ENCODE data around the gene LONP1. TPM values are rescaled to one million over a fixed set of nuclear protein-coding genes. Genes with fewer than 3 reads are reported as not detected.

LONP1 gene
- total and polyA plus RNA-seq, 12 donors: 177 to 523 (median 373) TPM

- no peak for TF ChIP-seq POLR2A (IDR thresholded peaks at IDR 0.05)
- TF ChIP-seq CTCF (IDR thresholded peaks at IDR 0.05): no peak
- Histone ChIP-seq H3K9me3 (replicated peaks in 1 of 3) (no peaks in the 10 kb centered on the region), H3K4me3 (no peak overlapping the region), H3K27ac (peak overlapping the region in 3 of 5 donors; percentile 54 to 86 (median 82)), H3K27me3 (no peaks in the 10 kb centered on the region), H3K4me1 (replicated peaks in 1 of 2) (peaks cover 14 to 28% of the 10 kb centered on the region in 2 donors), H3K36me3 (replicated peaks in 1 of 2) (peaks cover 0 to 85% of the 10 kb centered on the region in 2 donors)
- DNase-seq: peak in 4 of 7 donors; percentile 37 to 65 (median 44)
- intact Hi-C loops (cut with DNase I): no loop called here
- WGBS, 4 donors: 73 to 86% (median 76%) methylated on average over 7 to 42 of the region's 42 CpGs
These were observed 23.5 kb downstream of the LONP1 start for GRCh38 chr19:5696196-5697021.

GRCh38 chr19:5695649-5696195 lies 24.2 kb downstream of the LONP1 start:
- 17 to 83% (median 81%) methylated on average over 1 to 28 of the region's 28 CpGs for WGBS, 4 donors
- no peak for DNase-seq
- no peak overlapping the region for H3K4me3 ChIP-seq
- intact Hi-C loops (cut with DNase I): no loop called here
- H3K4me1 ChIP-seq (replicated peaks in 1 of 2): peaks cover 14 to 29% of the 10 kb centered on the region in 2 donors
- H3K36me3 ChIP-seq (replicated peaks in 1 of 2): peaks cover 0 to 81% of the 10 kb centered on the region in 2 donors
- H3K27me3 ChIP-seq: no peaks in the 10 kb centered on the region
- H3K27ac ChIP-seq: peak overlapping the region in 2 of 5 donors; percentile 34 to 90
- no peak for TF ChIP-seq POLR2A (IDR thresholded peaks at IDR 0.05)
- TF ChIP-seq CTCF (IDR thresholded peaks at IDR 0.05): no peak
- no peaks in the 10 kb centered on the region for H3K9me3 ChIP-seq (replicated peaks in 1 of 3)

GRCh38 chr19:5694956-5695648 lies 24.8 kb downstream of the LONP1 start:
- WGBS, 4 donors: 83 to 87% (median 85%) methylated on average over 2 to 8 of the region's 8 CpGs
- Histone ChIP-seq H3K4me3 (no peak overlapping the region), H3K27me3 (no peaks in the 10 kb centered on the region), H3K9me3 (replicated peaks in 1 of 3) (no peaks in the 10 kb centered on the region), H3K4me1 (replicated peaks in 1 of 2) (peaks cover 14 to 29% of the 10 kb centered on the region in 2 donors), H3K36me3 (replicated peaks in 1 of 2) (peaks cover 0 to 74% of the 10 kb centered on the region in 2 donors), H3K27ac (peak overlapping the region in 2 of 5 donors; percentile 34 to 90)
- DNase-seq: peak in 1 of 7 donors; percentile 23
- intact Hi-C loops (cut with DNase I): no loop called here
- TF ChIP-seq CTCF (IDR thresholded peaks at IDR 0.05) (no peak), POLR2A (IDR thresholded peaks at IDR 0.05) (no peak)
